Mesenchymal stem cell (in vitro differentiated cells and primary cell): ENCODE results near the gene CIAPIN1.

Source experiments
- DNase-seq: peaks from one replicate; pipeline ENCODE4 v3.0.0-alpha.2; 2013
- H2AFZ ChIP-seq: one replicate; pipeline ENCODE4 v1.6.1; 2013; ENCODE audit warnings: low read depth, mild to moderate bottlenecking, control low read depth, inconsistent platforms, low read length, moderate library complexity
- H2AK5ac ChIP-seq: 2 replicates; pipeline ENCODE4 v1.6.1; 2013; ENCODE audit warnings: low read length, moderate library complexity, mild to moderate bottlenecking, inconsistent platforms; ENCODE audit not compliant: severe bottlenecking
- H2BK120ac ChIP-seq: one replicate; pipeline ENCODE4 v1.6.1; 2013; ENCODE audit warnings: low read depth, mild to moderate bottlenecking, inconsistent platforms, low read length, moderate library complexity
- H2BK12ac ChIP-seq, 2 experiments: one replicate each; pipeline ENCODE4 v1.6.1; 2013; ENCODE audit warnings: inconsistent platforms in 2 of 2, low read length in 2 of 2, mild to moderate bottlenecking in 2 of 2, moderate library complexity in 2 of 2, control low read depth in 1 of 2
- H2BK15ac ChIP-seq: one replicate; pipeline ENCODE4 v1.6.1; 2013; ENCODE audit warnings: mild to moderate bottlenecking, low read depth, inconsistent platforms; ENCODE audit not compliant: poor library complexity, severe bottlenecking
- H2BK5ac ChIP-seq: 2 replicates; pipeline ENCODE4 v1.6.1; 2013; ENCODE audit warnings: low read depth, mild to moderate bottlenecking, low read length, control low read depth, inconsistent platforms; ENCODE audit not compliant: poor library complexity, severe bottlenecking
- H3K14ac ChIP-seq, 2 experiments: one replicate each; pipeline ENCODE4 v1.6.1; 2013; ENCODE audit warnings: inconsistent platforms in 2 of 2, low read length in 2 of 2, control low read depth in 1 of 2, mild to moderate bottlenecking in 1 of 2, moderate library complexity in 1 of 2
- H3K18ac ChIP-seq, 2 experiments: one replicate each; pipeline ENCODE4 v1.6.1; 2013; ENCODE audit warnings: inconsistent platforms in 2 of 2, low read length in 2 of 2, control low read depth in 1 of 2, low read depth in 1 of 2, mild to moderate bottlenecking in 1 of 2
- H3K23ac ChIP-seq, 2 experiments: one replicate each; pipeline ENCODE4 v1.6.1; 2013; ENCODE audit warnings: inconsistent platforms in 2 of 2, low read length in 2 of 2, mild to moderate bottlenecking in 2 of 2, moderate library complexity in 2 of 2, control low read depth in 1 of 2
- H3K27ac ChIP-seq: 2 replicates; pipeline ENCODE4 v1.5.1; 2013; ENCODE audit warnings: mild to moderate bottlenecking, moderate library complexity, low read length, control low read depth, inconsistent platforms; ENCODE audit not compliant: poor library complexity, severe bottlenecking
- H3K27me3 ChIP-seq, 2 experiments: 2 replicates each; pipeline versions ENCODE4 v1.6.1 to v1.7.0; 2013; ENCODE audit warnings: low read length in 2 of 2, mild to moderate bottlenecking in 2 of 2, moderate library complexity in 2 of 2, control low read depth in 1 of 2, inconsistent platforms in 1 of 2; ENCODE audit not compliant: control insufficient read depth in 1 of 2, insufficient read depth in 1 of 2
- H3K36me3 ChIP-seq, 2 experiments: 2 replicates each; pipeline versions ENCODE4 v1.6.1 to v1.7.0; 2013; ENCODE audit warnings: low read length in 2 of 2, control low read depth in 1 of 2, inconsistent platforms in 1 of 2, low read depth in 1 of 2, mild to moderate bottlenecking in 1 of 2; ENCODE audit not compliant: insufficient read depth in 2 of 2, control insufficient read depth in 1 of 2
- H3K4ac ChIP-seq, 2 experiments: one replicate each; pipeline ENCODE4 v1.6.1; 2013; ENCODE audit warnings: inconsistent platforms in 2 of 2, low read length in 2 of 2, mild to moderate bottlenecking in 2 of 2, moderate library complexity in 2 of 2, control low read depth in 1 of 2, low read depth in 1 of 2
- H3K4me1 ChIP-seq: 2 replicates; pipeline ENCODE4 v1.6.1; 2013; ENCODE audit warnings: low read depth, low read length, control low read depth; ENCODE audit not compliant: control insufficient read depth, insufficient read depth
- H3K4me2 ChIP-seq: 2 replicates; pipeline ENCODE4 v1.6.1; 2013; ENCODE audit warnings: low read length, mild to moderate bottlenecking, inconsistent platforms; ENCODE audit not compliant: poor library complexity, severe bottlenecking
- H3K4me3 ChIP-seq, 2 experiments: 2 replicates each; pipeline versions ENCODE4 v1.5.1 to v1.7.0; 2013; ENCODE audit warnings: low read length in 2 of 2, mild to moderate bottlenecking in 2 of 2, control low read depth in 1 of 2, low read depth in 1 of 2; ENCODE audit not compliant: insufficient read depth in 1 of 2
- H3K79me1 ChIP-seq: replicated peaks from 2 replicates; pipeline ENCODE4 v1.6.1; 2013; ENCODE audit warnings: mild to moderate bottlenecking, control low read depth, low read length, inconsistent platforms; ENCODE audit not compliant: poor library complexity, severe bottlenecking
- H3K9ac ChIP-seq: 2 replicates; pipeline ENCODE4 v1.7.0; 2013; ENCODE audit warnings: mild to moderate bottlenecking, low read length, moderate library complexity
- H3K9me3 ChIP-seq: 2 replicates; pipeline ENCODE4 v1.7.0; 2013; ENCODE audit warnings: mild to moderate bottlenecking, low read length; ENCODE audit not compliant: control insufficient read depth
- H4K8ac ChIP-seq: one replicate; pipeline ENCODE4 v1.6.1; 2013; ENCODE audit warnings: inconsistent platforms, mild to moderate bottlenecking, low read length, moderate library complexity
- H4K91ac ChIP-seq: one replicate; pipeline ENCODE4 v1.6.1; 2013; ENCODE audit warnings: mild to moderate bottlenecking, low read length, inconsistent platforms
- WGBS: methylation state at CpG from one replicate; pipeline ENCODE4 v1.1.7; 2013; ENCODE audit warnings: mixed read lengths; 5-methylcytosine and 5-hydroxymethylcytosine counted together

Gene CIAPIN1

GRCh38 chr16:57424583-57424982, 22.6 kb downstream of the CIAPIN1 start:
- no peak overlapping the region for H2BK120ac ChIP-seq
- no peak overlapping the region for H3K18ac ChIP-seq
- no peak overlapping the region for H2BK15ac ChIP-seq
- no peak overlapping the region for H2BK12ac ChIP-seq
- no peak overlapping the region for H3K4ac ChIP-seq
- no peak overlapping the region for H3K4me2 ChIP-seq
- no peak overlapping the region for H3K14ac ChIP-seq
- no peak overlapping the region for H3K23ac ChIP-seq
- H2AFZ ChIP-seq, result no peak overlapping the region
- no peak overlapping the region for H3K27ac ChIP-seq
- H3K27me3 ChIP-seq, result no peaks in the 10 kb centered on the region
- H2BK5ac ChIP-seq, result no peak overlapping the region
- no peak overlapping the region for H2AK5ac ChIP-seq
- no peaks in the 10 kb centered on the region for H3K4me1 ChIP-seq
- H4K91ac ChIP-seq, result no peak overlapping the region
- no peak overlapping the region for H4K8ac ChIP-seq
- H3K79me1 ChIP-seq, result no peaks in the 10 kb centered on the region
- H3K9ac ChIP-seq, result no peak overlapping the region
- DNase-seq, result no peak
- WGBS, result 94% methylated on average over 3 of the region's 3 CpGs
- H3K36me3 ChIP-seq, result peaks cover 24 to 29% of the 10 kb centered on the region in 2 experiments
- no peaks in the 10 kb centered on the region for H3K9me3 ChIP-seq
- no peak overlapping the region for H3K4me3 ChIP-seq

GRCh38 chr16:57423152-57423551, 24.0 kb downstream of the CIAPIN1 start:
- H3K14ac ChIP-seq, result no peak overlapping the region
- no peak overlapping the region for H3K4me3 ChIP-seq
- H3K18ac ChIP-seq, result no peak overlapping the region
- H2BK120ac ChIP-seq, result no peak overlapping the region
- DNase-seq, result no peak
- no peak overlapping the region for H3K4ac ChIP-seq
- H2AK5ac ChIP-seq, result no peak overlapping the region
- no peak overlapping the region for H2BK5ac ChIP-seq
- H4K8ac ChIP-seq, result no peak overlapping the region
- H2BK15ac ChIP-seq, result no peak overlapping the region
- H3K36me3 ChIP-seq, result peaks cover 14 to 18% of the 10 kb centered on the region in 2 experiments
- H3K23ac ChIP-seq, result no peak overlapping the region
- H4K91ac ChIP-seq, result no peak overlapping the region
- no peaks in the 10 kb centered on the region for H3K79me1 ChIP-seq
- peaks cover 3% of the 10 kb centered on the region for H3K4me1 ChIP-seq
- no peak overlapping the region for H3K27ac ChIP-seq
- H3K9me3 ChIP-seq, result no peaks in the 10 kb centered on the region
- H3K27me3 ChIP-seq, result no peaks in the 10 kb centered on the region
- 100% methylated on average over 2 of the region's 2 CpGs for WGBS
- H2AFZ ChIP-seq, result no peak overlapping the region
- H3K4me2 ChIP-seq, result no peak overlapping the region
- H2BK12ac ChIP-seq, result no peak overlapping the region
- H3K9ac ChIP-seq, result no peak overlapping the region

- no peak overlapping the region for H2BK15ac ChIP-seq
- peak; percentile 67 for DNase-seq
- no peak overlapping the region for H2BK12ac ChIP-seq
- H3K4ac ChIP-seq, result no peak overlapping the region
- H2BK5ac ChIP-seq, result no peak overlapping the region
- H3K14ac ChIP-seq, result no peak overlapping the region
- no peak overlapping the region for H2AFZ ChIP-seq
- no peak overlapping the region for H2AK5ac ChIP-seq
- no peak overlapping the region for H3K27ac ChIP-seq
- WGBS, result 61% methylated on average over 8 of the region's 10 CpGs
- peaks cover 9 to 10% of the 10 kb centered on the region in 2 experiments for H3K36me3 ChIP-seq
- no peak overlapping the region for H3K4me3 ChIP-seq
- no peak overlapping the region for H3K18ac ChIP-seq
- H3K9me3 ChIP-seq, result no peaks in the 10 kb centered on the region
- no peak overlapping the region for H4K91ac ChIP-seq
- H3K79me1 ChIP-seq, result no peaks in the 10 kb centered on the region
- no peak overlapping the region for H3K4me2 ChIP-seq
- H2BK120ac ChIP-seq, result no peak overlapping the region
- H3K27me3 ChIP-seq, result no peaks in the 10 kb centered on the region
- peaks cover 5% of the 10 kb centered on the region for H3K4me1 ChIP-seq
- H4K8ac ChIP-seq, result peak overlapping the region; percentile 69
- peak overlapping the region; percentile 17 for H3K9ac ChIP-seq
- H3K23ac ChIP-seq, result no peak overlapping the region
These were observed 24.9 kb downstream of the CIAPIN1 start for GRCh38 chr16:57422026-57422944.

GRCh38 chr16:57419506-57419905, 27.7 kb downstream of the CIAPIN1 start:
- no peak overlapping the region for H3K23ac ChIP-seq
- peaks cover 0 to 13% of the 10 kb centered on the region in 2 experiments for H3K27me3 ChIP-seq
- no peak overlapping the region for H3K4me3 ChIP-seq
- H2BK5ac ChIP-seq, result no peak overlapping the region
- H3K18ac ChIP-seq, result peak overlapping the region in 1 of 2 experiments; percentile 3
- H3K4me1 ChIP-seq, result peaks cover 12% of the 10 kb centered on the region
- H2BK12ac ChIP-seq, result no peak overlapping the region
- no peak overlapping the region for H3K4me2 ChIP-seq
- no peak overlapping the region for H2BK120ac ChIP-seq
- no peak overlapping the region for H2AK5ac ChIP-seq
- no peak overlapping the region for H3K27ac ChIP-seq
- H3K14ac ChIP-seq, result no peak overlapping the region
- DNase-seq, result no peak
- H2BK15ac ChIP-seq, result no peak overlapping the region
- no peak overlapping the region for H3K4ac ChIP-seq
- H4K91ac ChIP-seq, result no peak overlapping the region
- no peaks in the 10 kb centered on the region for H3K9me3 ChIP-seq
- 88% methylated on average over 6 of the region's 6 CpGs for WGBS
- H3K79me1 ChIP-seq, result no peaks in the 10 kb centered on the region
- H4K8ac ChIP-seq, result no peak overlapping the region
- no peaks in the 10 kb centered on the region for H3K36me3 ChIP-seq
- no peak overlapping the region for H2AFZ ChIP-seq
- H3K9ac ChIP-seq, result no peak overlapping the region
